ENCODE data around the gene ZDHHC9. TPM values are rescaled to one million over a fixed set of nuclear protein-coding genes. Genes with fewer than 3 reads are reported as not detected.

ZDHHC9 gene
- total RNA-seq, 1 donor from 2014 or later = 64.0 TPM

- Histone ChIP-seq H3K27ac (ENCODE audit: low read depth, low read length) (no peak overlapping the region), H4K20me1 (ENCODE audit: insufficient read depth, low read length) (no peaks in the 10 kb centered on the region), H2AFZ (ENCODE audit: low read depth, low read length) (no peak overlapping the region), H3K9me3 (ENCODE audit: insufficient read depth, low read depth, low read length) (no peaks in the 10 kb centered on the region), H3K4me3 (ENCODE audit: insufficient read depth, low read depth, low read length) (no peak overlapping the region), H3K4me2 (ENCODE audit: low read length) (peak overlapping the region; percentile 70), H3K9ac (ENCODE audit: low read length) (no peak overlapping the region), H3K4me1 (ENCODE audit: insufficient read depth, low read length) (peaks cover 13% of the 10 kb centered on the region), H3K79me2 (ENCODE audit: insufficient read depth, low read length) (no peaks in the 10 kb centered on the region), H3K27me3 (ENCODE audit: insufficient read depth, low read length) (no peaks in the 10 kb centered on the region), H3K36me3 (ENCODE audit: insufficient read depth, low read length) (no peaks in the 10 kb centered on the region)
- no peak for DNase-seq (ENCODE audit: low read depth)
- Mint-ChIP-seq H3K27me3 (ENCODE audit: low read depth, unreplicated experiment) (peaks cover 6% of the 10 kb centered on the region), H3K9me3 (ENCODE audit: unreplicated experiment) (no peaks in the 10 kb centered on the region), H3K4me1 (ENCODE audit: low read depth, unreplicated experiment) (no peaks in the 10 kb centered on the region), H3K4me3 (ENCODE audit: unreplicated experiment) (no peak overlapping the region), H3K36me3 (ENCODE audit: low read depth, unreplicated experiment) (no peaks in the 10 kb centered on the region), H3K27ac (ENCODE audit: unreplicated experiment) (no peak overlapping the region)
- no peak for FAIRE-seq
- TF ChIP-seq EZH2 (IDR thresholded peaks at IDR 0.05; ENCODE audit: insufficient read depth, low read length) (no peak), CTCF (IDR thresholded peaks at IDR 0.05; ENCODE audit: insufficient read depth, low read depth, low read length) (no peak)
Measured at GRCh38 chrX:129760155-129760554, 83.5 kb downstream of the ZDHHC9 start.

GRCh38 chrX:129759576-129760061, 84.1 kb downstream of the ZDHHC9 start:
- TF ChIP-seq CTCF (IDR thresholded peaks at IDR 0.05; ENCODE audit: insufficient read depth, low read depth, low read length) = peak; percentile 12
- TF ChIP-seq EZH2 (IDR thresholded peaks at IDR 0.05; ENCODE audit: insufficient read depth, low read length) = no peak
- Mint-ChIP-seq H3K4me1 (ENCODE audit: low read depth, unreplicated experiment) (no peaks in the 10 kb centered on the region), H3K27ac (ENCODE audit: unreplicated experiment) (no peak overlapping the region), H3K27me3 (ENCODE audit: low read depth, unreplicated experiment) (peaks cover 8% of the 10 kb centered on the region), H3K4me3 (ENCODE audit: unreplicated experiment) (no peak overlapping the region), H3K9me3 (ENCODE audit: unreplicated experiment) (no peaks in the 10 kb centered on the region), H3K36me3 (ENCODE audit: low read depth, unreplicated experiment) (no peaks in the 10 kb centered on the region)
- no peaks in the 10 kb centered on the region for H3K36me3 ChIP-seq (ENCODE audit: insufficient read depth, low read length)
- peak; percentile 91 for DNase-seq (ENCODE audit: low read depth)
- no peaks in the 10 kb centered on the region for H3K9me3 ChIP-seq (ENCODE audit: insufficient read depth, low read depth, low read length)
- H3K4me3 ChIP-seq (ENCODE audit: insufficient read depth, low read depth, low read length) = no peak overlapping the region
- H4K20me1 ChIP-seq (ENCODE audit: insufficient read depth, low read length) = no peaks in the 10 kb centered on the region
- peaks cover 13% of the 10 kb centered on the region for H3K4me1 ChIP-seq (ENCODE audit: insufficient read depth, low read length)
- peak overlapping the region; percentile 80 for H2AFZ ChIP-seq (ENCODE audit: low read depth, low read length)
- H3K27me3 ChIP-seq (ENCODE audit: insufficient read depth, low read length) = no peaks in the 10 kb centered on the region
- no peak overlapping the region for H3K9ac ChIP-seq (ENCODE audit: low read length)
- peak overlapping the region; percentile 70 for H3K4me2 ChIP-seq (ENCODE audit: low read length)
- peak; percentile 92 for FAIRE-seq
- H3K27ac ChIP-seq (ENCODE audit: low read depth, low read length) = no peak overlapping the region
- no peaks in the 10 kb centered on the region for H3K79me2 ChIP-seq (ENCODE audit: insufficient read depth, low read length)

- no peaks in the 10 kb centered on the region for H3K4me1 Mint-ChIP-seq (ENCODE audit: low read depth, unreplicated experiment)
Measured at GRCh38 chrX:129755779-129756650, 87.7 kb downstream of the ZDHHC9 start.

More at GRCh38 chrX:129755779-129756650, 87.7 kb downstream of the ZDHHC9 start:
- Histone ChIP-seq H3K27me3 (ENCODE audit: insufficient read depth, low read length) (no peaks in the 10 kb centered on the region), H3K4me3 (ENCODE audit: insufficient read depth, low read depth, low read length) (no peak overlapping the region), H3K27ac (ENCODE audit: low read depth, low read length) (no peak overlapping the region), H3K36me3 (ENCODE audit: insufficient read depth, low read length) (no peaks in the 10 kb centered on the region), H3K9ac (ENCODE audit: low read length) (no peak overlapping the region), H3K4me2 (ENCODE audit: low read length) (no peak overlapping the region), H2AFZ (ENCODE audit: low read depth, low read length) (no peak overlapping the region), H3K9me3 (ENCODE audit: insufficient read depth, low read depth, low read length) (no peaks in the 10 kb centered on the region), H4K20me1 (ENCODE audit: insufficient read depth, low read length) (no peaks in the 10 kb centered on the region), H3K79me2 (ENCODE audit: insufficient read depth, low read length) (no peaks in the 10 kb centered on the region), H3K4me1 (ENCODE audit: insufficient read depth, low read length) (peaks cover 13% of the 10 kb centered on the region)
- FAIRE-seq (no peak), DNase-seq (ENCODE audit: low read depth) (no peak)
- H3K27ac Mint-ChIP-seq (ENCODE audit: unreplicated experiment) = no peak overlapping the region
- peaks cover 3% of the 10 kb centered on the region for H3K27me3 Mint-ChIP-seq (ENCODE audit: low read depth, unreplicated experiment)
- H3K9me3 Mint-ChIP-seq (ENCODE audit: unreplicated experiment) = no peaks in the 10 kb centered on the region
- no peaks in the 10 kb centered on the region for H3K36me3 Mint-ChIP-seq (ENCODE audit: low read depth, unreplicated experiment)
- H3K4me3 Mint-ChIP-seq (ENCODE audit: unreplicated experiment) = no peak overlapping the region
- TF ChIP-seq CTCF (IDR thresholded peaks at IDR 0.05; ENCODE audit: insufficient read depth, low read depth, low read length) (no peak), EZH2 (IDR thresholded peaks at IDR 0.05; ENCODE audit: insufficient read depth, low read length) (no peak)

All from astrocyte (in vitro differentiated cells and primary cell).